Measurements from ENCODE around the gene E2F4.

DNA sequence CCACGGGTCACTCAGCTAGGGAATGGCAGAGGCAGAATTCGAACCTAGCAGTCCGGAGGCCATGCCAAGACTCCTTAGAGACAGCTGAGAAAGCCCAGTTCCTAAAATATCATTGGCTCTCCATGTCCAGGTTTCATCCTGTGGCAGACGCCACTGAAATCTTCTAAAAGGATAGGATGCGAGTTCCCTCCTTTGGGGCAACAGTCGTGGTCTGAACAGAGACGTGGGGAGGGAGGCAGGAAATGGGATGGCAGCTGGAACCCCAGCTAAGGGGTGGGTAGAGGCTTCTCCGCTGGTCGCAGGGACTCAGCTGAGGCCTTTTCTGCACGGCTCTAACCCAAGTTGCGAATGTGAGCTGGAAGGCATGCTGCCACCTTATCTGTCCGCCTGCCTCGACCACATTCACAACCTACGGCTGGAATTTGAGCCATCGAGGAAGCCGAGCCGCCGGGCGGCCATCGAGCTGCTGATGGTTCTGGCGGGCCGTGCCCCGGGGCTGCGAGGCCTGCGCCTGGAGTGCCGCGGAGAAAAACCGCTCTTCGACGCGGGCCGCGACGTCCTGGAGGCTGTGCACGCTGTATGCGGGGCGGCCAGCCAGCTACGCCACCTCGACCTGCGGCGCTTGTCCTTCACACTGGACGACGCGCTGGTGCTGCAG is 29.3 kb upstream of the E2F4 start:
- TF ChIP-seq, protein P1, sequence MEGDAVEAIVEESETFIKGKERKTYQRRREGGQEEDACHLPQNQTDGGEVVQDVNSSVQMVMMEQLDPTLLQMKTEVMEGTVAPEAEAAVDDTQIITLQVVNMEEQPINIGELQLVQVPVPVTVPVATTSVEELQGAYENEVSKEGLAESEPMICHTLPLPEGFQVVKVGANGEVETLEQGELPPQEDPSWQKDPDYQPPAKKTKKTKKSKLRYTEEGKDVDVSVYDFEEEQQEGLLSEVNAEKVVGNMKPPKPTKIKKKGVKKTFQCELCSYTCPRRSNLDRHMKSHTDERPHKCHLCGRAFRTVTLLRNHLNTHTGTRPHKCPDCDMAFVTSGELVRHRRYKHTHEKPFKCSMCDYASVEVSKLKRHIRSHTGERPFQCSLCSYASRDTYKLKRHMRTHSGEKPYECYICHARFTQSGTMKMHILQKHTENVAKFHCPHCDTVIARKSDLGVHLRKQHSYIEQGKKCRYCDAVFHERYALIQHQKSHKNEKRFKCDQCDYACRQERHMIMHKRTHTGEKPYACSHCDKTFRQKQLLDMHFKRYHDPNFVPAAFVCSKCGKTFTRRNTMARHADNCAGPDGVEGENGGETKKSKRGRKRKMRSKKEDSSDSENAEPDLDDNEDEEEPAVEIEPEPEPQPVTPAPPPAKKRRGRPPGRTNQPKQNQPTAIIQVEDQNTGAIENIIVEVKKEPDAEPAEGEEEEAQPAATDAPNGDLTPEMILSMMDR (conservative IDR thresholded peaks at IDR 0.05; ENCODE audit: low read depth in 2 of 2): no peak
- TF ChIP-seq, protein P2, sequence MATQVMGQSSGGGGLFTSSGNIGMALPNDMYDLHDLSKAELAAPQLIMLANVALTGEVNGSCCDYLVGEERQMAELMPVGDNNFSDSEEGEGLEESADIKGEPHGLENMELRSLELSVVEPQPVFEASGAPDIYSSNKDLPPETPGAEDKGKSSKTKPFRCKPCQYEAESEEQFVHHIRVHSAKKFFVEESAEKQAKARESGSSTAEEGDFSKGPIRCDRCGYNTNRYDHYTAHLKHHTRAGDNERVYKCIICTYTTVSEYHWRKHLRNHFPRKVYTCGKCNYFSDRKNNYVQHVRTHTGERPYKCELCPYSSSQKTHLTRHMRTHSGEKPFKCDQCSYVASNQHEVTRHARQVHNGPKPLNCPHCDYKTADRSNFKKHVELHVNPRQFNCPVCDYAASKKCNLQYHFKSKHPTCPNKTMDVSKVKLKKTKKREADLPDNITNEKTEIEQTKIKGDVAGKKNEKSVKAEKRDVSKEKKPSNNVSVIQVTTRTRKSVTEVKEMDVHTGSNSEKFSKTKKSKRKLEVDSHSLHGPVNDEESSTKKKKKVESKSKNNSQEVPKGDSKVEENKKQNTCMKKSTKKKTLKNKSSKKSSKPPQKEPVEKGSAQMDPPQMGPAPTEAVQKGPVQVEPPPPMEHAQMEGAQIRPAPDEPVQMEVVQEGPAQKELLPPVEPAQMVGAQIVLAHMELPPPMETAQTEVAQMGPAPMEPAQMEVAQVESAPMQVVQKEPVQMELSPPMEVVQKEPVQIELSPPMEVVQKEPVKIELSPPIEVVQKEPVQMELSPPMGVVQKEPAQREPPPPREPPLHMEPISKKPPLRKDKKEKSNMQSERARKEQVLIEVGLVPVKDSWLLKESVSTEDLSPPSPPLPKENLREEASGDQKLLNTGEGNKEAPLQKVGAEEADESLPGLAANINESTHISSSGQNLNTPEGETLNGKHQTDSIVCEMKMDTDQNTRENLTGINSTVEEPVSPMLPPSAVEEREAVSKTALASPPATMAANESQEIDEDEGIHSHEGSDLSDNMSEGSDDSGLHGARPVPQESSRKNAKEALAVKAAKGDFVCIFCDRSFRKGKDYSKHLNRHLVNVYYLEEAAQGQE (IDR thresholded peaks at IDR 0.05; ENCODE audit: unreplicated experiment): no peak
- TF ChIP-seq ZNF331 (CRISPR knock-in tag; IDR thresholded peaks at IDR 0.05; ENCODE audit: low read depth) (no peak), POLR2AphosphoS5 (IDR thresholded peaks at IDR 0.05; ENCODE audit: low read depth) (no peak)
